H1 (cell line): ENCODE data around the gene CSF2. TPM values are rescaled to one million over a fixed set of nuclear protein-coding genes. Genes with fewer than 3 reads are reported as not detected.

Source experiments
- CTCF ChIA-PET: fragments of 300-600 bp; sonication (Branson Sonifier 250); formaldehyde crosslinking; loops from one replicate; lab custom pipeline; 2021; ENCODE audit not compliant: partially characterized antibody; lab: Charles Lee
- POLR2A ChIA-PET: fragments of 300-600 bp; sonication (Branson Sonifier 250); formaldehyde crosslinking; loops from one replicate; lab custom pipeline; 2021; ENCODE audit warnings: inconsistent platforms; ENCODE audit not compliant: partially characterized antibody; lab: Charles Lee
- DNase-seq, 2 experiments: peaks; one replicate each; pipeline versions ENCODE4 v3.0.0 to v3.0.0-alpha.2; 2010 to 2022; ENCODE audit warnings: low spot score in 2 of 2, low read depth in 1 of 2, mixed read lengths in 1 of 2
- FAIRE-seq: peaks from 2 replicates; lab custom pipeline; 2011; peaks lifted over from hg19 to GRCh38; lab: Jason Lieb, UNC
- H2AFZ ChIP-seq: 2 replicates; pipeline ENCODE4 v1.8.1; 2012; ENCODE audit warnings: low read length, inconsistent platforms
- H2AK5ac ChIP-seq: 2 replicates; pipeline ENCODE4 v1.6.1; 2013; ENCODE audit warnings: low read depth, low read length
- H2BK120ac ChIP-seq: replicated peaks from 2 replicates; pipeline ENCODE3; 2013; ENCODE audit warnings: low read depth, low read length, inconsistent platforms
- H2BK12ac ChIP-seq: 2 replicates; pipeline ENCODE4 v1.6.1; 2013; ENCODE audit warnings: low read depth, low read length
- H2BK15ac ChIP-seq: 2 replicates; pipeline ENCODE4 v1.6.1; 2013; ENCODE audit warnings: low read length
- H2BK20ac ChIP-seq: 2 replicates; pipeline ENCODE4 v1.6.1; 2013; ENCODE audit warnings: low read length
- H2BK5ac ChIP-seq: 2 replicates; pipeline ENCODE4 v1.6.1; 2013; ENCODE audit warnings: low read depth, low read length
- H3K14ac ChIP-seq: 2 replicates; pipeline ENCODE4 v1.6.1; 2013; ENCODE audit warnings: inconsistent platforms; ENCODE audit not compliant: insufficient read length
- H3K18ac ChIP-seq: 2 replicates; pipeline ENCODE4 v1.6.1; 2013; ENCODE audit warnings: low read length; ENCODE audit errors: extremely low read depth
- H3K23ac ChIP-seq: 2 replicates; pipeline ENCODE4 v1.6.1; 2013; ENCODE audit warnings: inconsistent platforms; ENCODE audit not compliant: insufficient read length
- H3K23me2 ChIP-seq: 2 replicates; pipeline ENCODE4 v1.6.1; 2013; ENCODE audit warnings: low read depth, low read length
- H3K27ac ChIP-seq: 2 replicates; pipeline ENCODE4 v1.6.1; 2011; ENCODE audit warnings: low read depth, low read length, inconsistent platforms
- H3K27me3 ChIP-seq, 4 experiments: replicated peaks in 1 of 4; 1 replicate in 1 of 4; 2 replicates in 3 of 4; pipeline versions ENCODE4 v1.6.1 to v1.8.1; 2011 to 2013; ENCODE audit warnings: low read length in 3 of 4, mild to moderate bottlenecking in 3 of 4, inconsistent platforms in 2 of 4, mixed read lengths in 2 of 4, moderate library complexity in 1 of 4; ENCODE audit not compliant: control insufficient read depth in 3 of 4, insufficient read depth in 3 of 4; ENCODE audit errors: extremely low read depth in 1 of 4
- H3K36me3 ChIP-seq, 4 experiments: 2 replicates each; pipeline versions ENCODE4 v1.6.1 to v1.8.1; 2011 to 2013; ENCODE audit warnings: mild to moderate bottlenecking in 4 of 4, low read length in 3 of 4, moderate library complexity in 2 of 4, control low read depth in 1 of 4, inconsistent platforms in 1 of 4; ENCODE audit not compliant: insufficient read depth in 4 of 4, control insufficient read depth in 2 of 4
- H3K4ac ChIP-seq: replicated peaks from 2 replicates; pipeline ENCODE3; 2013; ENCODE audit warnings: low read length, low read depth, mixed read lengths, inconsistent platforms; ENCODE audit not compliant: insufficient read length
- H3K4me1 ChIP-seq, 4 experiments: replicated peaks in 1 of 4; 1 replicate in 1 of 4; 2 replicates in 3 of 4; pipeline versions ENCODE4 v1.6.1 to v1.8.1; 2011 to 2013; ENCODE audit warnings: low read length in 3 of 4, inconsistent platforms in 2 of 4, mixed read lengths in 1 of 4; ENCODE audit not compliant: insufficient read depth in 4 of 4, control insufficient read depth in 3 of 4
- H3K4me2 ChIP-seq, 2 experiments: 2 replicates each; pipeline versions ENCODE4 v1.6.1 to v1.8.1; 2011 to 2013; ENCODE audit warnings: low read depth in 2 of 2, low read length in 2 of 2, control low read depth in 1 of 2, inconsistent platforms in 1 of 2, mild to moderate bottlenecking in 1 of 2; ENCODE audit not compliant: insufficient read depth in 1 of 2
- H3K4me3 ChIP-seq, 4 experiments: fragments of 200-600, 300-600 bp in 1 of 4; sonication (generic), shearing (Covaris generic), sonication (Bioruptor Twin) in 1 of 4; 2 replicates each; pipeline versions ENCODE4 v1.5.1 to v1.8.1; 2011 to 2016; ENCODE audit warnings: low read length in 4 of 4, low read depth in 3 of 4, control low read depth in 2 of 4, inconsistent platforms in 2 of 4, mild to moderate bottlenecking in 2 of 4, mixed read lengths in 1 of 4, moderate library complexity in 1 of 4; ENCODE audit not compliant: insufficient read depth in 2 of 4; ENCODE audit errors: extremely low read depth in 1 of 4
- H3K56ac ChIP-seq: replicated peaks from 2 replicates; pipeline ENCODE3; 2013; ENCODE audit warnings: low read depth, mild to moderate bottlenecking, mixed read lengths, low read length, inconsistent platforms; ENCODE audit not compliant: insufficient read length
- H3K79me1 ChIP-seq: 2 replicates; pipeline ENCODE4 v1.6.1; 2013; ENCODE audit warnings: low read depth, low read length, control low read depth
- H3K79me2 ChIP-seq, 2 experiments: 2 replicates each; pipeline versions ENCODE4 v1.6.1 to v1.8.1; 2012 to 2013; ENCODE audit warnings: low read length in 2 of 2, mild to moderate bottlenecking in 2 of 2, inconsistent platforms in 1 of 2; ENCODE audit not compliant: insufficient read depth in 2 of 2, control insufficient read depth in 1 of 2
- H3K9ac ChIP-seq, 4 experiments: replicated peaks in 1 of 4; 1 replicate in 1 of 4; 2 replicates in 3 of 4; pipeline versions ENCODE4 v1.6.1 to v1.8.1; 2011 to 2013; ENCODE audit warnings: low read depth in 3 of 4, low read length in 3 of 4, control low read depth in 2 of 4, mild to moderate bottlenecking in 2 of 4, moderate library complexity in 2 of 4, inconsistent platforms in 1 of 4; ENCODE audit errors: extremely low read depth in 1 of 4
- H3K9me3 ChIP-seq, 2 experiments: 2 replicates each; pipeline versions ENCODE4 v1.6.1 to v1.8.1; 2012 to 2013; ENCODE audit warnings: mild to moderate bottlenecking in 2 of 2, moderate library complexity in 2 of 2, control low read depth in 1 of 2, inconsistent platforms in 1 of 2, low read depth in 1 of 2, low read length in 1 of 2, mixed read lengths in 1 of 2; ENCODE audit not compliant: insufficient read depth in 2 of 2
- H4K20me1 ChIP-seq, 2 experiments: replicated peaks in 1 of 2; 2 replicates each; pipeline versions ENCODE3 to v1.8.1; 2011 to 2013; ENCODE audit warnings: inconsistent platforms in 2 of 2, low read length in 2 of 2, mild to moderate bottlenecking in 1 of 2; ENCODE audit not compliant: insufficient read depth in 2 of 2, control insufficient read depth in 1 of 2
- H4K5ac ChIP-seq: 2 replicates; pipeline ENCODE4 v1.6.1; 2013; ENCODE audit warnings: low read length, low read depth, mixed read lengths, inconsistent platforms; ENCODE audit not compliant: insufficient read length
- H4K8ac ChIP-seq: 2 replicates; pipeline ENCODE4 v1.8.0; 2013; ENCODE audit warnings: mild to moderate bottlenecking, moderate library complexity, low read length, inconsistent platforms; ENCODE audit not compliant: insufficient read depth; ENCODE audit errors: extremely low read depth
- H4K91ac ChIP-seq: replicated peaks from 2 replicates; pipeline ENCODE3; 2013; ENCODE audit warnings: low read length, mixed read lengths, inconsistent platforms; ENCODE audit not compliant: insufficient read length
- EP300 ChIP-seq, 2 experiments: IDR thresholded peaks; 1 replicate in 1 of 2; 2 replicates in 1 of 2; pipeline ENCODE4 v1.6.1; 2011 to 2012; ENCODE audit warnings: low read depth in 2 of 2, low read length in 2 of 2, mild to moderate bottlenecking in 2 of 2, borderline replicate concordance in 1 of 2, inconsistent platforms in 1 of 2, moderate library complexity in 1 of 2
- NANOG ChIP-seq: IDR thresholded peaks from 2 replicates; pipeline ENCODE4 v1.6.1; 2011; ENCODE audit warnings: low read length, low read depth, mild to moderate bottlenecking, inconsistent platforms; ENCODE audit not compliant: insufficient read depth, poor library complexity, severe bottlenecking
- RAD21 ChIP-seq, 2 experiments: IDR thresholded peaks in 1 of 2; conservative IDR thresholded peaks in 1 of 2; 2 replicates each; pipeline ENCODE4 v1.6.1; 2011; ENCODE audit warnings: low read depth in 2 of 2, low read length in 2 of 2, improper control_type of control experiment in 1 of 2, inconsistent platforms in 1 of 2, mild to moderate bottlenecking in 1 of 2, moderate library complexity in 1 of 2
- RBBP5 ChIP-seq: IDR thresholded peaks from 2 replicates; pipeline ENCODE4 v1.7.1; 2012; ENCODE audit warnings: low read depth, mild to moderate bottlenecking, inconsistent platforms, low read length, moderate library complexity, borderline replicate concordance
- SUZ12 ChIP-seq: fragments of 200-600 bp; sonication (generic); IDR thresholded peaks from 2 replicates; pipeline ENCODE4 v1.6.1; 2012; ENCODE audit warnings: mild to moderate bottlenecking, inconsistent platforms, low read length, moderate library complexity, mixed read lengths
- TAF1 ChIP-seq: IDR thresholded peaks from 2 replicates; pipeline ENCODE4 v1.6.1; 2011; ENCODE audit warnings: mild to moderate bottlenecking, low read depth, low read length
- TEAD4 ChIP-seq: IDR thresholded peaks from 2 replicates; pipeline ENCODE4 v1.6.1; 2012; ENCODE audit warnings: low read depth, low read length, inconsistent platforms, mixed read lengths
- YY1 ChIP-seq: IDR thresholded peaks from 2 replicates; pipeline ENCODE4 v1.6.1; 2011; ENCODE audit warnings: low read depth, mild to moderate bottlenecking, low read length
- WGBS, 2 experiments: shearing (Covaris generic) in 1 of 2; methylation state at CpG; one replicate each; pipeline versions ENCODE4 v1.1.6 to v1.1.7; 2013 to 2015; ENCODE audit warnings: low lambda C conversion rate in 2 of 2, mixed read lengths in 2 of 2, inconsistent platforms in 1 of 2, low coverage in 1 of 2, missing lambda C conversion rate in 1 of 2; ENCODE audit not compliant: insufficient replicate concordance in 2 of 2, insufficient coverage in 1 of 2, insufficient read length in 1 of 2; ENCODE audit errors: extremely low coverage in 1 of 2, missing lambda C conversion rate in 1 of 2; 5-methylcytosine and 5-hydroxymethylcytosine counted together
- polyA plus RNA-seq, 7 experiments: library from polyadenylated mRNA; depleted of rRNA in 3 of 7; stranded (reverse) in 5 of 7; unstranded in 2 of 7; fragments of >200 nt in 5 of 7; fragments of 200-250 nt in 2 of 7; gene quantifications; 1 replicate in 5 of 7; 2 replicates in 1 of 7; 4 replicates in 1 of 7; pipeline versions ENCODE4 v1.2.1 to v1.2.3, GENCODE V29; 2011 to 2013; ENCODE audit warnings: missing spikeins in 2 of 7, mixed read lengths in 2 of 7
- total RNA-seq: library from RNA; stranded (reverse); fragmentation: NEBNext Ultra II Directional; extraction: Animal tissue kit (Norgen Biotek cat#: 25700); gene quantifications from 2 replicates; pipeline ENCODE4 v1.2.1, GENCODE V29; 2021

The CSF2 gene
- total and polyA plus RNA-seq, 2 of the 8 experiments (the other 6 are each of a cell fraction or from before 2014, with no cell fraction given) = not detected

DNA sequence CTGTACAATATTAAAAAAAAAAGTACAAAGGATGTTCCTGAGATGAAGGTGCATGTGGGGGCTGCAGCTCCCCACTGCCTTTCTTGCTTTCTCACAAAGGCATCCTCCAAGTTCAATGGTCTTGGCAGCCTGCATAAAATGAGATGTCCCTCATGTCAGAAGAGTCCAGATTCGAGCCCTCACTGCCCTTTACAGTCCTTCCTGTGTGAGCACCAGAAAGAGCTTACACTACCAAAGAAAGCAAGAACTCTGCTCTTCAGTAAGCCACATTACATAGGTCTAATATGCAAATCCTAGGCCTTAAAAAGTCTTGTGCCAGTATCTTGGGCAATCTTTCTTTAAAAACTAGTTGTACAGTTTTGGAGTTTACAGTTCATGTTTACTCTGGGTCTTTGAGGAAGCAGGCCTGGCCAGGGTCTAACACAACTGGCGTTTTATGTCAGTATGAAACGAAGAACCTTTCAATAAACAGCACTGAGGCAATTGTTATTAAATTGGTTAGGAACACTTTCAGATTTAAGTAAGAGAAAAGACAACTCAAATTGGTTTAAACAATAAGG is 36.0 kb downstream of the CSF2 start:
- Histone ChIP-seq H2BK15ac (no peak overlapping the region), H3K4me2 (no peak overlapping the region), H4K91ac (no peak overlapping the region), H2BK12ac (no peak overlapping the region), H4K20me1 (no peaks in the 10 kb centered on the region), H3K4ac (no peak overlapping the region), H3K56ac (no peak overlapping the region), H3K23me2 (no peaks in the 10 kb centered on the region), H4K8ac (no peak overlapping the region), H4K5ac (no peak overlapping the region), H3K27ac (no peak overlapping the region), H2BK5ac (no peak overlapping the region), H3K14ac (no peak overlapping the region), H3K27me3 (no peaks in the 10 kb centered on the region), H3K79me1 (no peaks in the 10 kb centered on the region), H3K9ac (no peak overlapping the region), H2BK120ac (no peak overlapping the region), H2AFZ (no peak overlapping the region), H2BK20ac (no peak overlapping the region), H3K23ac (no peak overlapping the region), H2AK5ac (no peak overlapping the region), H3K18ac (no peak overlapping the region), H3K4me3 (no peak overlapping the region), H3K4me1 (no peaks in the 10 kb centered on the region), H3K79me2 (no peaks in the 10 kb centered on the region), H3K36me3 (no peaks in the 10 kb centered on the region), H3K9me3 (no peaks in the 10 kb centered on the region)
- CTCF ChIA-PET = no interaction called here
- DNase-seq (no peak), FAIRE-seq (no peak)
- POLR2A ChIA-PET = no interaction called here
- 89% methylated on average over 3 of the region's 3 CpGs; no CpG with 5 or more reads in 1 of the 2 experiments for WGBS, 2 experiments
- TF ChIP-seq YY1 (no peak), RAD21 (IDR thresholded peaks at IDR 0.05 in 1 of 2, conservative IDR thresholded peaks at IDR 0.05 in 1 of 2; ENCODE audit: low read depth in 2 of 2, low read length in 2 of 2) (no peak), SUZ12 (no peak), EP300 (IDR thresholded peaks at IDR 0.05; ENCODE audit: borderline replicate concordance in 1 of 2, low read depth in 2 of 2, low read length in 2 of 2) (no peak), TEAD4 (no peak), RBBP5 (no peak), TAF1 (no peak), NANOG (no peak)
